Mammary epithelial cell (primary cell): ENCODE results near the gene STX8.

Source experiments
- EZH2 ChIP-seq: IDR thresholded peaks from 2 replicates; pipeline ENCODE4 v1.6.1; 2012; ENCODE audit warnings: low read length, inconsistent platforms, borderline replicate concordance
- TF ChIP-seq, protein P1 (sequence below), 2 donors: IDR thresholded peaks in 1 of 2; conservative IDR thresholded peaks in 1 of 2; 2 replicates each; pipeline ENCODE4 v1.5.1; 2011 to 2012; ENCODE audit warnings: inconsistent platforms in 2 of 2, low read length in 2 of 2, mild to moderate bottlenecking in 2 of 2, control low read depth in 1 of 2, low read depth in 1 of 2; ENCODE audit not compliant: insufficient read depth in 1 of 2; ENCODE audit errors: extremely low read depth in 1 of 2

DNA sequence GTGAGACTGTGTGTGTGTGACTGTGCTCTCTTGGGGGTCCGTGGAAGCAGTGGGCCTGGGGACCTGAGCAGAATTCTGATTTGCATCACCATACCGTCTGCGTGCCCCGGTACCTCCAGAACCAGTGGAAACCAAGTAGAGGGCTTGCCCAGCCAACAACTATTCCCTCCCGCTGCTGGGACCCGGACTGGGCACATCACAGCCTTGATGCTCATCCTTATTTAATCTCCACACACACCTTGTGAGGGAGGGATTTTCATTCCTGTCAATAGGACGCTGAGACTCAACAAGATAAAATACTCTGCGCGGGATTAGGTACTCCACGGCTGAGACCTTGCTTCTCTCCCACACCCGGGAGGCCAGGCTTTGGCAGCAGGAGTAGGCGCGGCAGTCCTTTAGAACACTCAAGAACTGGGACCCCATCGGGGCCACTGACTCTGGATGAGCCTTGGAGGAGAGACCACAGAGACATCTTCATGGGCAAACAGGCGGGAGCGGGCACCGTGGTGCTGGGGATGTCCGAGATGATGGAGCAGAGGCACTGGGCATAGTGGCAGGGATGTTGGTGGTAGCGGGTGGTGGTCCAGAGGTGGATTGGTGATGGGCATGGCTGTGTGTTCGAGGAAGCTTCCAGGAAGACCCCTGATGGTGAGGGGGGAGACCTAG, 346.3 kb downstream of the STX8 start:
- TF ChIP-seq, protein P1, sequence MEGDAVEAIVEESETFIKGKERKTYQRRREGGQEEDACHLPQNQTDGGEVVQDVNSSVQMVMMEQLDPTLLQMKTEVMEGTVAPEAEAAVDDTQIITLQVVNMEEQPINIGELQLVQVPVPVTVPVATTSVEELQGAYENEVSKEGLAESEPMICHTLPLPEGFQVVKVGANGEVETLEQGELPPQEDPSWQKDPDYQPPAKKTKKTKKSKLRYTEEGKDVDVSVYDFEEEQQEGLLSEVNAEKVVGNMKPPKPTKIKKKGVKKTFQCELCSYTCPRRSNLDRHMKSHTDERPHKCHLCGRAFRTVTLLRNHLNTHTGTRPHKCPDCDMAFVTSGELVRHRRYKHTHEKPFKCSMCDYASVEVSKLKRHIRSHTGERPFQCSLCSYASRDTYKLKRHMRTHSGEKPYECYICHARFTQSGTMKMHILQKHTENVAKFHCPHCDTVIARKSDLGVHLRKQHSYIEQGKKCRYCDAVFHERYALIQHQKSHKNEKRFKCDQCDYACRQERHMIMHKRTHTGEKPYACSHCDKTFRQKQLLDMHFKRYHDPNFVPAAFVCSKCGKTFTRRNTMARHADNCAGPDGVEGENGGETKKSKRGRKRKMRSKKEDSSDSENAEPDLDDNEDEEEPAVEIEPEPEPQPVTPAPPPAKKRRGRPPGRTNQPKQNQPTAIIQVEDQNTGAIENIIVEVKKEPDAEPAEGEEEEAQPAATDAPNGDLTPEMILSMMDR (conservative IDR thresholded peaks at IDR 0.05 in 1 of 2, IDR thresholded peaks at IDR 0.05 in 1 of 2; ENCODE audit: extremely low read depth in 1 of 2, insufficient read depth in 1 of 2, low read depth in 1 of 2, low read length in 2 of 2), result no peak
- TF ChIP-seq EZH2, result no peak
